VCaP (cell line): ENCODE data around the gene GJC1.

Source experiments
- H3K27ac ChIP-seq: fragments of 450-650 bp; 2 replicates; pipeline ENCODE4 v1.5.1; 2017
- TF ChIP-seq, protein P1 (sequence below): fragments of 450-650 bp; conservative IDR thresholded peaks from 2 replicates; pipeline ENCODE4 v1.5.1; 2017; ENCODE audit warnings: mild to moderate bottlenecking, moderate library complexity

GJC1 gene

DNA sequence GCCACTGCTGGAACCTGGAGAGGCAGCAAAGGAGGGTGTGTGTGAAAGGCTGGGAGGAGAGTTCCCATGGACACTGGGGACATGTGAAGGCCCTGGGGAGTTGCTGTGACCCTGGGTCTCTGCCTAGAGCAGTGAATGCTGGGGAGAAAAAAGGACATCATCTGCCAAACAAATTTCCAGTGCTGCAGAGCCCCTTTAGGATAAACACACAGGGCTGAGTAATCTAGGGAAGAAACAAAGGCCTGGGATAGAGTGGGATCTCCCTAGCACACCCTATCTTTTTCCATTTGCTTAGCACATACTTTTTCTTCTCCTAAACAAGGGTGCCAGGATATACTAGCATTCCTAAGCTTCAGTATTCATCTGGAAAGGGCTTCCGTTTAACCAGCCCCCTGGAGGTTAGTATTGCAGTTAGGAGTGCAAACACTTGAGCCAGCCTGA is 14.3 kb upstream of the GJC1 start:
- TF ChIP-seq, protein P1, sequence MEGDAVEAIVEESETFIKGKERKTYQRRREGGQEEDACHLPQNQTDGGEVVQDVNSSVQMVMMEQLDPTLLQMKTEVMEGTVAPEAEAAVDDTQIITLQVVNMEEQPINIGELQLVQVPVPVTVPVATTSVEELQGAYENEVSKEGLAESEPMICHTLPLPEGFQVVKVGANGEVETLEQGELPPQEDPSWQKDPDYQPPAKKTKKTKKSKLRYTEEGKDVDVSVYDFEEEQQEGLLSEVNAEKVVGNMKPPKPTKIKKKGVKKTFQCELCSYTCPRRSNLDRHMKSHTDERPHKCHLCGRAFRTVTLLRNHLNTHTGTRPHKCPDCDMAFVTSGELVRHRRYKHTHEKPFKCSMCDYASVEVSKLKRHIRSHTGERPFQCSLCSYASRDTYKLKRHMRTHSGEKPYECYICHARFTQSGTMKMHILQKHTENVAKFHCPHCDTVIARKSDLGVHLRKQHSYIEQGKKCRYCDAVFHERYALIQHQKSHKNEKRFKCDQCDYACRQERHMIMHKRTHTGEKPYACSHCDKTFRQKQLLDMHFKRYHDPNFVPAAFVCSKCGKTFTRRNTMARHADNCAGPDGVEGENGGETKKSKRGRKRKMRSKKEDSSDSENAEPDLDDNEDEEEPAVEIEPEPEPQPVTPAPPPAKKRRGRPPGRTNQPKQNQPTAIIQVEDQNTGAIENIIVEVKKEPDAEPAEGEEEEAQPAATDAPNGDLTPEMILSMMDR = no peak
- H3K27ac ChIP-seq = no peak overlapping the region

DNA sequence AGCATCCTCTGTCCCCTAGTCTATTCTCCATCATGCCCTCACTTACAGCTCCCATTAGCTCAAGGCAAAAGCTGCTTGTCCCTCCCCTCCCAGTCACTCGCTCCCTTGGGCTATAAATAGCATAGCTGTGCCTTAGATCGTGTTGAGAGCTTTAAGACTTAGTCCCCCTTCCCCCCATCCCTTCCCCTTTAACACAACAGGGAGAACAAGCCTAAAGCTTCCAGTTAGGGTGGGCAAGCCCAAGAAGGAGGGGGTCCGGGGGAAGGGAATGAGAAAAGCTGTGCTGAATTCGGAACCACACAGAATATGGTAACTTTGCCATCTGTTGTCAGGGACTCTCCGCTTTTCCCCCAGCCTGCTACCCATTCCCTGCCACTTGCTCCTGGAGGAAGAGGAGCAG is 12.7 kb upstream of the GJC1 start:
- TF ChIP-seq, protein P1 = no peak
- H3K27ac ChIP-seq = no peak overlapping the region

DNA sequence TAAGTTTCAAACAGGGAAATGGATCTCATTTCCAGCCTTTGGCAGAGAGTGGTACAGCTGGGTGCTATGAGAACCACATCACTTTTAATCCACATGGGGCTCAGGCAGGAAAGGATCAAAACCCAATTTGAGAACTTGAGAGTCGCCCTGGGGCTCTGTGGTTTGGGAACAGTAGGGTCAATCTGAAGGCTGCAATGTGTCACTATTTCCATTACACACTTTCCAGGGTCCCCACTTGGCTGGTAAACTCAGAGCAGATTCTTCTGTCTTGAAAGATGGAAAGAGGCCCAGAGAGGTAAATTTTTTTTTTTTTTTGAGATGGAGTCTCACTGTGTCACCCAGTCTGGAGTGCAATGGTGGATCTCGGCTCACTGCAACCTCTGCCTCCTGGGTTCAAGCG is 10.8 kb upstream of the GJC1 start:
- H3K27ac ChIP-seq = no peak overlapping the region
- TF ChIP-seq, protein P1 = no peak

DNA sequence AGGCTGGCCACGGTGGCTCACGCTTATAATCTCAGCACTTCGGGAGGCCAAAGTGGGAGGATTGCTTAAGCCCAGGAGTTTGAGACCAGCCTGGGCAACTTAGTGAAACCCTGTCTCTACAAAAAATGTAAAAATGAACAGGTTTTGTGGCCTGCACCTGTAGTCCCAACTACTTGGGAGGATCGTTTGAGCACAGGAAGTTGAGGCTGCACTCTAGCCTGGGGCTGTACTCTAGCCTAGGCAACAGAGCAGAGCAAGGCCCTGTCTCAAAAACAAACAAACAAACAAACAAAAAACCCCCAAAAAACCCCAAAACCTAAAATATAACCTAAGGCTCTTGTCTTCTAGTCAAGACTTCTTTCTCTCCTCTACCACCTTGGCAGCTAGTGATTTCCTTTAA is 10.2 kb upstream of the GJC1 start:
- H3K27ac ChIP-seq = no peak overlapping the region
- TF ChIP-seq, protein P1 = no peak

DNA sequence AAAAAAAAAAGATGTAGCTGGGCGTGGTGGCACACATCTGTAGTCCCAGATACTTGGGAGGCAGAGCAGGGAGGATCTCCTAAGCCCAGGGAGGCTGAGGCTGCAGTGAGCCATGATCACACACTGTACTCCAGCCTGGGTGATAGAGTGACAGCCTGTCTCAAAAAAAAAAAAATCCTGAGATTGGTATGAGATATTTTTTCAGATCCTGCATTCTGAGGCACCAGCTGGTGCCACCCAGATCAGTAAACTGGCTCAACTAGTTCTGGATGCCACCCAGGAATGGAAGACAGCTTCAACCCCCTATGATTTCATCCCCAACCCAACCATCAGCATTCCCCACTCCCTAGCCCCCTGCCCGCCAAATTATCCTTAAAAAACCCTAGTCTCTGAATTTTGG is 7.1 kb upstream of the GJC1 start:
- no peak overlapping the region for H3K27ac ChIP-seq
- TF ChIP-seq, protein P1 = no peak

DNA sequence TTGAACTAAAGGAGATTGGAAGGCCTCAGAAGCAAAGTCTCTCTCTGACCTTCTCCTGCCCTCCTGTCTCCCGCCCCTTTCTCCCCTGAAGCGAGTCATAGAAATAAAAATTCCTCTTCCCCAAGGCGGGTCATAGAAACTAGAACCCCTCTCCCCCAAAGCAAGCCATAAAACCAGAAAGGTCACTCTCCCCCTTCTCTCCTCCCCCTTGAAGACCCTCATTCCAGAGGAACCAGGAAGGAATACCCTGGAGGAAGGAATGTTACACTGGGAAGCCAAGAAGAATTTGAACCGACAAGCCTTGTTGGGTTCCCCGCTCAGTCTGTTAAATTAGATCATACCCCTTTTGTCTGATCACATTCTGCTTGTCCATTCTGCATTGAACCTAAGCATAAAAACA is 2.7 kb upstream of the GJC1 start:
- TF ChIP-seq, protein P1 = no peak
- no peak overlapping the region for H3K27ac ChIP-seq

DNA sequence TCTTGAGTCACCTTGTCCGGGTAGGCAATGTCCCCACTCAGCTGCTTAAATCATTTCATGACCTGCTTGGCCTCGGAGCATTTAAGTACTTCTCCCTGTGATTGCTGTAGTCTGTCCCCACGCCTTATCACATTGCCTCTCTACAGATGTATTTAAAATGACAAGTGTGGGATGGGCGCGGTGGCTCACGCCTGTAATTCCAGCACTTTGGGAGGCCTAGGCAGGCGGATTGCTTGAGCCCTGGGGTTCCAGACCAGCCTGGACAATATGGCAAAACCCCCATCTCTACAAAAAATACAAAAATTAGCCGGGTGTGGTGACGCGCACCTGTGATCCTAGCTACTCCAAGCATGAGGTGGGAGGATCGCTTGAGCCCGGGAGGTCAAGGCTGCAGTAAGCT is 1.3 kb upstream of the GJC1 start:
- no peak overlapping the region for H3K27ac ChIP-seq
- TF ChIP-seq, protein P1 = no peak
